ENCODE data around the gene NEO1. TPM values are rescaled to one million over a fixed set of nuclear protein-coding genes. Genes with fewer than 3 reads are reported as not detected.

The NEO1 gene
- total and polyA plus RNA-seq, 2 of the 13 experiments (the other 11 are each of a cell fraction or from before 2014, with no cell fraction given), result 8.4 to 11.0 TPM

DNA sequence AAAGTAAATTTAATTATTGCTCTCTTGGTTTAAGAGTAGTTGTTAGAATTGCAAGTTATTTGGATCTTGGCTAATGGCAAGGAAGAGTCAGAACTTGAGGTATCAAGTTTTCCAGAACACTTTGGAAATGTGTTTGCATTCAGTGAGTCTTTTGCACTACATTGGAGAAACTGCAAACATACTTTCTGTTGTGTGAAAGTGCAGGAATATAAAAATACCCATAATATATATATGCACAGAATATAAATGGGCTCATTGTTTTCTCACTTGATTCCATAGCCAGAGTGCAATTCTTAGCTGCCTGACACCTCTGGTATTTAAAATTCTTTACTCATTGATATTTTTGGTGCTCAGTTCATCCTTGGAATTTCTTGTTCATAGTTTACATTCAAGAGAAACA lies 223.6 kb downstream of the NEO1 start:
- Histone ChIP-seq H3K27me3 (ENCODE audit: control insufficient read depth in 1 of 2, insufficient read depth in 2 of 2, low read length in 2 of 2) (no peaks in the 10 kb centered on the region), H3K4me3 (replicated peaks in 1 of 3; ENCODE audit: insufficient read depth in 1 of 3, low read depth in 2 of 3, low read length in 3 of 3) (no peak overlapping the region), H3K27ac (ENCODE audit: extremely low read length, insufficient read depth, low read length) (no peak overlapping the region), H3K79me2 (ENCODE audit: insufficient read depth, low read length) (no peaks in the 10 kb centered on the region), H3K36me3 (replicated peaks in 1 of 2; ENCODE audit: control insufficient read depth in 1 of 2, insufficient read depth in 2 of 2, low read length in 2 of 2) (no peaks in the 10 kb centered on the region), H4K20me1 (ENCODE audit: insufficient read depth, low read length) (no peaks in the 10 kb centered on the region), H3K9ac (ENCODE audit: insufficient read depth, low read depth, low read length) (no peak overlapping the region), H3K4me1 (ENCODE audit: insufficient read depth, low read length) (peaks cover 9% of the 10 kb centered on the region), H2AFZ (ENCODE audit: low read length) (no peak overlapping the region), H3K4me2 (ENCODE audit: low read depth, low read length) (no peak overlapping the region), H3K9me3 (ENCODE audit: low read length) (no peaks in the 10 kb centered on the region)
- TF ChIP-seq ESRRA (CRISPR knock-in tag; IDR thresholded peaks at IDR 0.05; ENCODE audit: low read depth) (no peak), ZSCAN21 (CRISPR knock-in tag; IDR thresholded peaks at IDR 0.05; ENCODE audit: borderline replicate concordance) (no peak), EP300 (IDR thresholded peaks at IDR 0.05; ENCODE audit: low read depth in 2 of 2, low read length in 2 of 2) (no peak), EP300 (CRISPR knock-in tag; IDR thresholded peaks at IDR 0.05; ENCODE audit: borderline replicate concordance) (no peak), ZNF563 (CRISPR knock-in tag; IDR thresholded peaks at IDR 0.05) (no peak), RARG (CRISPR knock-in tag; IDR thresholded peaks at IDR 0.05; ENCODE audit: low read depth) (no peak), MXD4 (CRISPR knock-in tag; IDR thresholded peaks at IDR 0.05) (no peak), KDM4B (CRISPR knock-in tag; IDR thresholded peaks at IDR 0.05) (no peak), SMARCE1 (IDR thresholded peaks at IDR 0.05; ENCODE audit: borderline replicate concordance) (no peak), BRCA1 (CRISPR knock-in tag; IDR thresholded peaks at IDR 0.05) (no peak), POLR2AphosphoS5 (IDR thresholded peaks at IDR 0.05; ENCODE audit: low read depth, low read length) (no peak), PCBP1 (IDR thresholded peaks at IDR 0.05; ENCODE audit: borderline replicate concordance, low read depth, low read length) (no peak), GTF3A (CRISPR knock-in tag; conservative IDR thresholded peaks at IDR 0.05) (no peak), CBX5 (CRISPR knock-in tag; IDR thresholded peaks at IDR 0.05; ENCODE audit: borderline replicate concordance) (no peak), ZNF468 (CRISPR knock-in tag; IDR thresholded peaks at IDR 0.05) (no peak)
- TF ChIP-seq, protein P1, sequence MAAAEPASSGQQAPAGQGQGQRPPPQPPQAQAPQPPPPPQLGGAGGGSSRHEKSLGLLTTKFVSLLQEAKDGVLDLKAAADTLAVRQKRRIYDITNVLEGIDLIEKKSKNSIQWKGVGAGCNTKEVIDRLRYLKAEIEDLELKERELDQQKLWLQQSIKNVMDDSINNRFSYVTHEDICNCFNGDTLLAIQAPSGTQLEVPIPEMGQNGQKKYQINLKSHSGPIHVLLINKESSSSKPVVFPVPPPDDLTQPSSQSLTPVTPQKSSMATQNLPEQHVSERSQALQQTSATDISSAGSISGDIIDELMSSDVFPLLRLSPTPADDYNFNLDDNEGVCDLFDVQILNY (CRISPR knock-in tag; conservative IDR thresholded peaks at IDR 0.05), result no peak
- no peak for FAIRE-seq
- in situ Hi-C loops (cut with HindIII; ENCODE audit: extremely low pct_ligation_motif_present, low pct_unique_long_range_greater_than_20kb) (no loop called here), intact Hi-C loops (cut with micrococcal nuclease; ENCODE audit: unreplicated experiment) (no loop called here)
- ChIA-PET CTCF (ENCODE audit: low intra/inter-chr PET ratio, low total read pairs) (interaction anchor here (0.9 kb wide), 1 partner anchor 35 kb away, joined by 3 read pairs; no protein-coding TSS in a partner anchor), POLR2A (no interaction called here)
- no peak for DNase-seq (ENCODE audit: low spot score)
- BruUV-seq (replicated peaks), result no TSS peak
- ATAC-seq, result no peak
